ENCODE data around the gene ZNF665.
"Not testable (repeated sequence)": the region's sequence is repeated elsewhere in the genome, so short reads cannot be mapped to it uniquely, and the experiment has no call there.

ZNF665 gene

GRCh38 chr19:53131085-53131590 is 62.0 kb downstream of the ZNF665 start:
- peak; percentile 6 for DNase-seq (ENCODE audit: low read depth)
- TF ChIP-seq CTCF (conservative IDR thresholded peaks at IDR 0.05; ENCODE audit: low read depth, low read length), result no peak
- H3K4me3 ChIP-seq (ENCODE audit: low read depth, low read length), result no peak overlapping the region

- H3K4me3 ChIP-seq (ENCODE audit: low read depth, low read length), result no peak overlapping the region
- TF ChIP-seq CTCF (conservative IDR thresholded peaks at IDR 0.05; ENCODE audit: low read depth, low read length), result no peak
- peak; percentile 41 for DNase-seq (ENCODE audit: low read depth)
Measured at GRCh38 chr19:53130506-53130905, 62.7 kb downstream of the ZNF665 start.

- not testable (repeated sequence) for H3K4me3 ChIP-seq (ENCODE audit: low read depth, low read length); DNase-seq (ENCODE audit: low read depth)
Measured at GRCh38 chr19:53126733-53127526, 66.2 kb downstream of the ZNF665 start.

GRCh38 chr19:53123400-53123799 is 69.8 kb downstream of the ZNF665 start:
- no peak for DNase-seq (ENCODE audit: low read depth)
- no peak for TF ChIP-seq CTCF (conservative IDR thresholded peaks at IDR 0.05; ENCODE audit: low read depth, low read length)
- no peak overlapping the region for H3K4me3 ChIP-seq (ENCODE audit: low read depth, low read length)

All from choroid plexus epithelial cell (primary cell).